Calu3 (cell line): ENCODE measurements around the gene DTX3L. TPM values are rescaled to one million over a fixed set of nuclear protein-coding genes. Genes with fewer than 3 reads are reported as not detected.

Source experiments
- BruUV-seq: library from RNA; stranded (reverse); fragments of 400-500 nt; replicated peaks from 2 replicates; lab custom pipeline; 2021; lab: Mats Ljungman, UMichigan
- CTCF ChIA-PET: fragments of 300-600 bp; sonication (Branson Sonifier 250); formaldehyde crosslinking; loops from one replicate; lab custom pipeline; 2022; ENCODE audit warnings: antibody characterized with exemption; lab: Charles Lee
- DNase-seq: peaks from one replicate; pipeline ENCODE4 v3.0.0; 2022
- H3K27ac Mint-ChIP-seq: one replicate; pipeline ENCODE4 v1.8.0; 2022; ENCODE audit warnings: mixed read lengths; ENCODE audit not compliant: unreplicated experiment
- H3K27me3 Mint-ChIP-seq: one replicate; pipeline ENCODE4 v1.8.0; 2022; ENCODE audit warnings: mixed read lengths; ENCODE audit not compliant: unreplicated experiment
- H3K36me3 Mint-ChIP-seq: one replicate; pipeline ENCODE4 v1.8.0; 2022; ENCODE audit warnings: mild to moderate bottlenecking, moderate library complexity, mixed read lengths; ENCODE audit not compliant: insufficient read depth, unreplicated experiment
- H3K4me1 Mint-ChIP-seq: one replicate; pipeline ENCODE4 v1.8.0; 2022; ENCODE audit warnings: mild to moderate bottlenecking, low read depth, mixed read lengths; ENCODE audit not compliant: unreplicated experiment
- H3K4me3 Mint-ChIP-seq: one replicate; pipeline ENCODE4 v1.8.0; 2022; ENCODE audit warnings: mild to moderate bottlenecking, low read depth, moderate library complexity, mixed read lengths; ENCODE audit not compliant: unreplicated experiment
- H3K9me3 Mint-ChIP-seq: one replicate; pipeline ENCODE4 v1.8.0; 2022; ENCODE audit warnings: low read depth, mixed read lengths; ENCODE audit not compliant: unreplicated experiment
- CTCF ChIP-seq: fragments of 200-600 bp; IDR thresholded peaks from one replicate; pipeline ENCODE4 v1.8.0; 2022; ENCODE audit warnings: antibody characterized with exemption; ENCODE audit not compliant: unreplicated experiment
- intact Hi-C: fragments of 100-400 bp; cut with micrococcal nuclease; formaldehyde crosslinking; loops from one replicate; pipeline ENCODE4 v1.10.0; 2022; ENCODE audit not compliant: unreplicated experiment
- total RNA-seq: library from RNA; stranded (reverse); gene quantifications from 2 replicates; pipeline ENCODE4 v1.2.3, GENCODE V29; 2022

The DTX3L gene
- total RNA-seq, 1 experiment from 2014 or later: 73.9 TPM

- H3K36me3 Mint-ChIP-seq: peaks cover 27% of the 10 kb centered on the region
- H3K4me3 Mint-ChIP-seq: no peak overlapping the region
These were observed 11.0 kb upstream of the DTX3L start for GRCh38 chr3:122553171-122553570.

GRCh38 chr3:122555275-122556071 is 8.7 kb upstream of the DTX3L start:
- Mint-ChIP-seq H3K4me3 (no peak overlapping the region), H3K27ac (no peak overlapping the region), H3K27me3 (no peaks in the 10 kb centered on the region), H3K4me1 (peaks cover 11% of the 10 kb centered on the region), H3K9me3 (no peaks in the 10 kb centered on the region), H3K36me3 (peaks cover 30% of the 10 kb centered on the region)
- CTCF ChIA-PET: interaction anchor here (0.7 kb wide), 1 partner anchor 124 kb away, joined by 3 read pairs; no protein-coding TSS in a partner anchor
- TSS peak; percentile 15 for BruUV-seq
- DNase-seq: no peak
- intact Hi-C loops: no loop called here
- TF ChIP-seq CTCF: no peak

More at GRCh38 chr3:122553171-122553570, 11.0 kb upstream of the DTX3L start:
- Mint-ChIP-seq H3K27me3 (no peaks in the 10 kb centered on the region), H3K4me1 (peaks cover 7% of the 10 kb centered on the region), H3K9me3 (no peaks in the 10 kb centered on the region), H3K27ac (no peak overlapping the region)
- intact Hi-C loops: no loop called here
- no peak for DNase-seq
- no TSS peak for BruUV-seq
- no peak for TF ChIP-seq CTCF
- CTCF ChIA-PET: no interaction called here

GRCh38 chr3:122557356-122557755 is 6.8 kb upstream of the DTX3L start:
- peaks cover 23% of the 10 kb centered on the region for H3K36me3 Mint-ChIP-seq
- intact Hi-C loops: no loop called here
- no peak for TF ChIP-seq CTCF
- peaks cover 28% of the 10 kb centered on the region for H3K4me1 Mint-ChIP-seq
- no peak overlapping the region for H3K4me3 Mint-ChIP-seq
- DNase-seq: no peak
- CTCF ChIA-PET: no interaction called here
- no TSS peak for BruUV-seq
- H3K9me3 Mint-ChIP-seq: no peaks in the 10 kb centered on the region
- H3K27me3 Mint-ChIP-seq: no peaks in the 10 kb centered on the region
- no peak overlapping the region for H3K27ac Mint-ChIP-seq

GRCh38 chr3:122558605-122559004 is 5.5 kb upstream of the DTX3L start:
- TF ChIP-seq CTCF: no peak
- Mint-ChIP-seq H3K36me3 (peaks cover 23% of the 10 kb centered on the region), H3K4me3 (no peak overlapping the region), H3K27me3 (no peaks in the 10 kb centered on the region), H3K27ac (no peak overlapping the region), H3K4me1 (peaks cover 41% of the 10 kb centered on the region), H3K9me3 (no peaks in the 10 kb centered on the region)
- BruUV-seq: no TSS peak
- intact Hi-C loops: no loop called here
- no peak for DNase-seq
- CTCF ChIA-PET: interaction anchor here (2.7 kb wide), 1 partner anchor 121 kb away, joined by 17 read pairs; the partner anchor contains the start of gene PARP14
